ENCODE results near the gene PTF1A. TPM values are rescaled to one million over a fixed set of nuclear protein-coding genes. Genes with fewer than 3 reads are reported as not detected.

The PTF1A gene
- total and polyA plus RNA-seq, 2 experiments from 2014 or later: not detected

DNA sequence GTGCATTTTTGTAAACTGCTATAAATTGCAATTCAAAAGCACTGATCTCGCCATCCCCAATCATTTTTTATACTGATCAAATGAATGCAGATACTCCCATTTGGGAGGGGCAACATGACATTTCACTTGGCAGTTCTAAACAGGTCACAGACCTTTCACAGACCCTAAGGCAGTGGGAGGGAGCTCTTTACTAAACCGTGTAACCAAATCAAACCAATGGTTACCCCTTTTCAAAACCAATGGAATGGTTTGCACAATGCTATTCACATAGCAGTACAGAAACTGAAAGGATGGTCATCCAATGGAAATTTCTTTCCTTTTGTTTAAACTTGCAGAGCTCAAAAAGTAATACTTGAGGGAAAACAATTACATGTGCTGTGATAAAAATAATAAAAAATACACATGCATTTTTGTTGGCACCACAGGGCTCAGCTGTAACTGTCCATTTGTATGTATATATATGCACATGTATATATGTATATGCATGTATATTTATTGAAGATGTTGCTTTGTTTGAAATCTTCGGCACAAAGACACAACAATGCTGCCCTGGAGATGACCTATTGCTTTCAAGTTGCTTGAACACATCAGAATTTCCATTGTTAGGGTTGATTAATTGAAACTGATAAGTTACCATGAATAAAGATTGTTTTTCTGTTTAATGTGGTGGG, 14.0 kb downstream of the PTF1A start:
- 52% methylated on average over 3 of the region's 3 CpGs for WGBS (ENCODE audit: low lambda C conversion rate, missing lambda C conversion rate)
- Histone ChIP-seq H3K27ac (no peak overlapping the region), H2AFZ (no peak overlapping the region), H3K4me3 (no peak overlapping the region), H3K36me3 (replicated peaks; ENCODE audit: insufficient read depth, low read depth) (no peaks in the 10 kb centered on the region), H3K9me3 (ENCODE audit: low read depth) (no peaks in the 10 kb centered on the region), H3K9me2 (replicated peaks; ENCODE audit: insufficient read depth) (no peaks in the 10 kb centered on the region), H3K4me1 (ENCODE audit: insufficient read depth) (no peaks in the 10 kb centered on the region), H3K27me3 (peaks cover 83% of the 10 kb centered on the region), H3K79me2 (no peaks in the 10 kb centered on the region), H3K4me2 (no peak overlapping the region), H4K20me1 (ENCODE audit: insufficient read depth, poor library complexity, severe bottlenecking) (no peaks in the 10 kb centered on the region)
- no peak for DNase-seq (ENCODE audit: low spot score)
- TF ChIP-seq, protein P1, sequence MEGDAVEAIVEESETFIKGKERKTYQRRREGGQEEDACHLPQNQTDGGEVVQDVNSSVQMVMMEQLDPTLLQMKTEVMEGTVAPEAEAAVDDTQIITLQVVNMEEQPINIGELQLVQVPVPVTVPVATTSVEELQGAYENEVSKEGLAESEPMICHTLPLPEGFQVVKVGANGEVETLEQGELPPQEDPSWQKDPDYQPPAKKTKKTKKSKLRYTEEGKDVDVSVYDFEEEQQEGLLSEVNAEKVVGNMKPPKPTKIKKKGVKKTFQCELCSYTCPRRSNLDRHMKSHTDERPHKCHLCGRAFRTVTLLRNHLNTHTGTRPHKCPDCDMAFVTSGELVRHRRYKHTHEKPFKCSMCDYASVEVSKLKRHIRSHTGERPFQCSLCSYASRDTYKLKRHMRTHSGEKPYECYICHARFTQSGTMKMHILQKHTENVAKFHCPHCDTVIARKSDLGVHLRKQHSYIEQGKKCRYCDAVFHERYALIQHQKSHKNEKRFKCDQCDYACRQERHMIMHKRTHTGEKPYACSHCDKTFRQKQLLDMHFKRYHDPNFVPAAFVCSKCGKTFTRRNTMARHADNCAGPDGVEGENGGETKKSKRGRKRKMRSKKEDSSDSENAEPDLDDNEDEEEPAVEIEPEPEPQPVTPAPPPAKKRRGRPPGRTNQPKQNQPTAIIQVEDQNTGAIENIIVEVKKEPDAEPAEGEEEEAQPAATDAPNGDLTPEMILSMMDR (IDR thresholded peaks at IDR 0.05; ENCODE audit: poor library complexity): no peak
- no peak for TF ChIP-seq EZH2phosphoT487 (IDR thresholded peaks at IDR 0.05; ENCODE audit: low read depth, severe bottlenecking, unreplicated experiment)
- no peak for TF ChIP-seq EZH2 (IDR thresholded peaks at IDR 0.05; ENCODE audit: borderline replicate concordance)

DNA sequence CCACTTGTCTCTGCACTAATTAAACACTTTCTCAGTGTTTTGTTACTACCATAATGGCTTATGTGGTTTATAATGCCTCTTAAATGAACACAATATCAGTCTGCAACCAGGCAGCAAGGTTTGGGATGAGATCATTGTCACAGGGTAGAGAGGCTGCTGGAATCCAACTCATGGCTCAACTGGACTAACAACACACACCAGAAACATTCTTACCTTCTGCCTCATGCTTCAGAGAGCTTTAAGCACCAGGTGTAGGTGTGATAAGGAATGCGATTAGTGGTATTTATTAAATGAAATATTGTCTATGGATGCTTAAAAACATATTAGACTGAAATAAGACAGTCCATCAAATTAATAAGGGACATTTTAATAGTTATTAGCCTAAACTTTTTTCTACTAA, 25.4 kb downstream of the PTF1A start:
- no peak for TF ChIP-seq EZH2 (IDR thresholded peaks at IDR 0.05; ENCODE audit: borderline replicate concordance)
- TF ChIP-seq, protein P1 (IDR thresholded peaks at IDR 0.05; ENCODE audit: poor library complexity): no peak
- no peak for TF ChIP-seq EZH2phosphoT487 (IDR thresholded peaks at IDR 0.05; ENCODE audit: low read depth, severe bottlenecking, unreplicated experiment)
- H3K27me3 ChIP-seq: peaks cover 48% of the 10 kb centered on the region
- 91% methylated on average over 1 of the region's 1 CpG for WGBS (ENCODE audit: low lambda C conversion rate, missing lambda C conversion rate)
- no peaks in the 10 kb centered on the region for H3K9me3 ChIP-seq (ENCODE audit: low read depth)
- no peaks in the 10 kb centered on the region for H4K20me1 ChIP-seq (ENCODE audit: insufficient read depth, poor library complexity, severe bottlenecking)
- no peak overlapping the region for H2AFZ ChIP-seq
- H3K4me1 ChIP-seq (ENCODE audit: insufficient read depth): no peaks in the 10 kb centered on the region
- DNase-seq (ENCODE audit: low spot score): no peak
- H3K4me3 ChIP-seq: no peak overlapping the region
- H3K79me2 ChIP-seq: no peaks in the 10 kb centered on the region
- H3K4me2 ChIP-seq: no peak overlapping the region
- H3K9me2 ChIP-seq (replicated peaks; ENCODE audit: insufficient read depth): no peaks in the 10 kb centered on the region
- H3K27ac ChIP-seq: no peak overlapping the region
- H3K36me3 ChIP-seq (replicated peaks; ENCODE audit: insufficient read depth, low read depth): no peaks in the 10 kb centered on the region

DNA sequence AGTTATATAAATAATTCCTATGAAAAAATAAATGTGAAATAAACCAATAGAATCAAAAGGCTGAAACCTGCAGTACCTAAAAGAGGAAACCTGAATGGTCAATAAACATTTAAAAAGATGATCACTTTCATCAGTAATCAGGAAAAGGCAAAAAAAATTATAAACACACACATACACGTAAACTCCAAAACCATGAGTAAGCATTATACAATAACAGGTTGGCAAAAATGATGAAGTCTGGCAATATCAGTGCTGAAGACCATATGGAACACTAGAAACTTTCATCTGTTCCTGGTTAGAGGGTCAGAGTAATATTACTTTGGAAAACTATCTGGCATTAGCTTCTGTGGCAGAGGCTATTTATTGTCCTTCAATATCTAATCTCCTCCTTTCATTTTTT, 38.5 kb downstream of the PTF1A start:
- Histone ChIP-seq H3K4me2 (no peak overlapping the region), H3K4me1 (ENCODE audit: insufficient read depth) (no peaks in the 10 kb centered on the region), H3K27ac (no peak overlapping the region), H3K79me2 (no peaks in the 10 kb centered on the region), H3K9me3 (ENCODE audit: low read depth) (no peaks in the 10 kb centered on the region), H3K9me2 (replicated peaks; ENCODE audit: insufficient read depth) (no peaks in the 10 kb centered on the region), H3K27me3 (peaks cover 12% of the 10 kb centered on the region), H4K20me1 (ENCODE audit: insufficient read depth, poor library complexity, severe bottlenecking) (no peaks in the 10 kb centered on the region), H2AFZ (no peak overlapping the region), H3K4me3 (no peak overlapping the region), H3K36me3 (replicated peaks; ENCODE audit: insufficient read depth, low read depth) (no peaks in the 10 kb centered on the region)
- no peak for DNase-seq (ENCODE audit: low spot score)
- 88% methylated on average over 1 of the region's 1 CpG for whole genome bisulfite sequencing (ENCODE audit: low lambda C conversion rate, missing lambda C conversion rate)
- TF ChIP-seq EZH2 (IDR thresholded peaks at IDR 0.05; ENCODE audit: borderline replicate concordance): no peak
- TF ChIP-seq EZH2phosphoT487 (IDR thresholded peaks at IDR 0.05; ENCODE audit: low read depth, severe bottlenecking, unreplicated experiment): no peak
- TF ChIP-seq, protein P1 (IDR thresholded peaks at IDR 0.05; ENCODE audit: poor library complexity): no peak

Measured in hepatocyte (in vitro differentiated cells).